Fibroblast of upper back skin (primary cell): ENCODE measurements around the gene PRMT7.
A peak's percentile ranks its signal among the peaks of the same experiment; 100 is the strongest.

Experiments
- DNase-seq: peaks from one replicate; pipeline ENCODE4 v3.0.0-alpha.2; 2013

Gene PRMT7

DNA sequence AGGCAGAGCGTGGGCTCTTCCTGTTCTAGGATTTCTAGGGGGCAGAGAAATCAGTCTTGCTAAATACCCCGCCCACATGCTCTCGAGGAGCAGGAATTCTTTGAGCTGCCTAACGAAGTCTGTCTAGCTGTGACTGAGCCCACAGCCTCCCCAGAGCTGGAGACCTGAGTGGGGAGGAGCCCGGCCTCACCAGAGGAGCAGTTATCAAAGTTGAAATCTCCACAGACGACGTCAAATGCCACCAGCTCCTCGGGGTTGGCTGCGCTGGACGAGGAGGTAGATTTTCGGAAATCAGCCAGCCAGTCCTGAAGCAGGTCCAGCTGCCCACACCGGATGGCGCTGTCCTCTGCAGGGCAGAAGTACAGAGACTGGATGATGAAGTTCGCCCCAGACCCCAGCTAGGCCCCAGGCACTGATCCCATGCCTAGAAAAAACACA, 53.8 kb downstream of the PRMT7 start:
- DNase-seq = no peak

DNA sequence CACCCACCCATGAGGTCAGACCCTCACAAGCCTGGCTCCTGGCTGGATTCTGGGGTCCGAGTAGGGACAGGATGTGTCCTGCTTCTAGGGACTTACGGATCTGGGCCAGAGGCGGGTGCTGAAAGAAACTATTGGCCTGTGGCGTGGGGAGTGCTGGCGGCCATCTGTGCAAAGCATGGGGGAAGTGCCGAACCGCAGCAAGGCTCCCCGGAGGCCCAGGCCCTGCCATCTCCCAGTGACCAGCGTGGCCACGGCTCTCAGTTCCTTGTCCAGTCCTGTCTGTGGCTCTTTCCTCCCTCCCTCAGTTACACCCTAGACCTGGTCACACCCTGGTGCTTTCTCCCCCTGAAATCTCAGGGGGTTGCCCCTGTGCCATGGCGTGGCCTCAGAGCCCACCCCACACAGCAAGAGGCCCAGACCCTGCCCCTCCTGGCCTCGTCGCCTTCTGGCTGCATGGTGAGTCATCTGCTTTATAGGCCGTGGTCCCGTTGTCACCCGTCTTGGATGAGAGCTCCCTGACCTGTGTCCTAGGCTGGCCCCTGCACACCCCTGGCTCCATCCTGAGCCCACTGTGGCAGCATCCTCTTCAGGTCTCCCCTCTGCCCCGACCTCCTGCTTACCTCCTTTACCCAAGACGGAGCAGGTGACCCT, 54.5 kb downstream of the PRMT7 start:
- no peak for DNase-seq

DNA sequence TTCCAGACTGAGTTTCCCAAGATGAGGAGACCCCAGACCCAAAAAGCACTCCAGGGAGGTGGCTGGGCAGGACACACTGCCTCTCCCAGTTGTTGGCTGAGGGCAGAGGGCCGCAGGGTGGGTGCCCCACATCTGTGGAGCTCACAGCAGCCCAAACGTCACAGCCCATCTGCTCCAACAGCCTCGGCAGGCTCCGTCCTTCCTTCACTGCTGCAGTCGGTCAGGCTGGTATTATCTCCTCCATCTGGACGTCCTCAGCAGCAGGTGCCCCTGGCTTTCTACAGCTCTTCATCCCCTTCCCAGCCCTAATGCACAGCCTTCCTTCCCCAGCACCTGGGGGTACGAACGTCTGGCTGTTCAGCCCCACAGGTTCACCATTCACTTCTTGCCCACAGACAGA, 55.2 kb downstream of the PRMT7 start:
- no peak for DNase-seq

DNA sequence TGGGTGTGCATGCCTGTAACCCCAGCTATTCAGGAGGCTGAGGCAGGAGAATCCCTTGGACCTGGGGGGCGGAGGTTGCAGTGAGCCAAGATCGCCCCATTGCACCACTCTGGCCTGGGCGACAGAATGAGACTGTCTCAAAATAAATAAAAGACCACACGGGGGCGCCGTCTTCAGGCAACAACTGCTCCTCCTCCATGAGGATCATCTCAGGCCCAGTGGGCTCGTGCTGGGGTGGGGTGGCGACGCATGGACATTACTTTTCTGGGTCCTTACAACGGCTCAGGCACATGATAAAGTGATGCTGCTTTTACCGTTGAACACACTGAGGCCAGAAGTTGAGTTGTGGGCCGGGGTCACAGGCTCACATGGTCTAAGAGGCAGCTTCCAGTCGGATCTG, 56.2 kb downstream of the PRMT7 start:
- peak; percentile 24 for DNase-seq

DNA sequence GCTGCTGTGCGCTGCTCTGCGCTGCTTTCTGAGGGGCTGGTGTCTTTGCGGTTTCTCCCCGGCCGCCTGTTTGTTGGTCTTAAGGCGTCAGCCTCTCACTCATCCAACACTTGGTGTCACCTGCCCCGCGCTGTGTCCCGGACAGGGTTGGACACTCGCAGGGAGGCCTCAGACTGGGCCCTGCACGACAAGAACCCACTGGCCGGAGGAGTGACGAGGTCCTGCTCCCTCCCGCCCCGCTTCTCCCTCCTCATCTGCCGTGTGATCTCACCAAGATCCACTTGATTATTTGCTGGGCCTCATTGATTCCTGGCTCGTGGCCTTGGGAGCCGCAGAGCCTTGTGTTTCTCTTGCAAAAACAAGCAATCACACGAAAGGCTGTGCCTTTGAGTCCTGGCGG, 56.6 kb downstream of the PRMT7 start:
- no peak for DNase-seq

DNA sequence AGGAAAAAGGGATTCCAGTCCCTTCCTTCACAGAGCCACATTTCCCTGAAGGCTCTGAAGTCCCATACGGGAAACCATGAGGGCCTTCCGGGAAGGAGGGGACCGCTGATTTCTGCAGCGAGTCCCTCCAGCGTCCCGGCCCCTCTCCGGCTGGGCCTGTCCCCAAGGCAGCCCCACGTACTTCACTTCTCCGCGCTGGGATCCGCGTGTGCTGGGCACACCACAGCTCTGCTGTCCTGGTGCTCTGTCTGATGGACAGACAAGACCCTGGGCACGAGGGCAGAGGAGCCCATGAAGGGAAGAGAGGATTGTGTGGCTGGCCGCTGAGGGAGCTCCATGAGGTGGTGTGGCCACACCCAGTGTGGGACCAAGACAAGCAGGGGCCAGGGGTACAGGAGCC, 57.1 kb downstream of the PRMT7 start:
- no peak for DNase-seq

DNA sequence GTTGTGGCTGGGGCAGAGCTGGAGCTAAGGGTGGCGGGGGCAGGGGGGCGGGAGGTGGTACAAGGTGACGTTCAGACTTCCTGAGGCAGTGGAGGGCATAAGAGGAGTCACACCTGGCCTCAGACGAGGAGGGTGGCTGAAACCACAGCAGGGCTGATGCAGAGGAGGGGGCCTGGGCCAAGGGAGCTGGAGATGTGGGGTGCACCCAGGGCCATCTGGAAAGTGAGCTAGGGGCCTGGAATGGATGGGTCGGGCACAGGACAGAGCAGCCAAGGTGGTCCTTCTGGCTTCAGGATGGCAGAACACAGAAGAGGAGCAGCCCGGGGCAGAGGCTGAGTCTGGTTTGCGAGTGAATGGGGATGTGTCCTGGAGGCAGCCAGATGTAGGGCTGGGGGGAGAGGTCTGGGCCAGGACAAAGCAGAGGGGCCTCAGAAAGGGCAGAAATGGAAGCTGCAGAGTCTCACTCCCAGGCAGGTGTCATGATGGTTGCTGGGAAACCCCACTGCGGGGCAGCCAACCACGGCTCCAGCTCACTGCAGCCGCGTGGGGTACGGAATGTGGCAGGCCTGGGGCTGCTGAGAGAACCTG, 57.6 kb downstream of the PRMT7 start:
- DNase-seq = no peak

DNA sequence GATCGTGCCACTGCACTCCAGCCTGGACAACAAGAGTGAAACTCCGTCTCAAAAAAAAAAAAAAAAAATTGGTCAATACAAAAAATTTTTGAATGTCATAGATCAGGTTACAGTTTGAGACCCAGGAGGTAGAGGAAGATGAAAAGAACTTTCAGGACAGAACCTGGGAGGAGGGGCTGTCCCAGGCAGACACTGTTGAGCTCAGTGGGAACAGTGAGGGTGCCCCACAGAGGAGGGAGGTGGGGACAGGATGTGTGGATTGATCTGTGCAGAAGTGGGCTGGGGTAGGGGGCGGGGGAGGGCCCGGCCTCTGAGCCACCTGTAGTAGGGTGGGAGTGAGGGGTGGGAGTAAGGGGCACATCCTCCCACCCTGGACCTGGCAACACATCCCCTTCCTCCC, 58.3 kb downstream of the PRMT7 start:
- no peak for DNase-seq

DNA sequence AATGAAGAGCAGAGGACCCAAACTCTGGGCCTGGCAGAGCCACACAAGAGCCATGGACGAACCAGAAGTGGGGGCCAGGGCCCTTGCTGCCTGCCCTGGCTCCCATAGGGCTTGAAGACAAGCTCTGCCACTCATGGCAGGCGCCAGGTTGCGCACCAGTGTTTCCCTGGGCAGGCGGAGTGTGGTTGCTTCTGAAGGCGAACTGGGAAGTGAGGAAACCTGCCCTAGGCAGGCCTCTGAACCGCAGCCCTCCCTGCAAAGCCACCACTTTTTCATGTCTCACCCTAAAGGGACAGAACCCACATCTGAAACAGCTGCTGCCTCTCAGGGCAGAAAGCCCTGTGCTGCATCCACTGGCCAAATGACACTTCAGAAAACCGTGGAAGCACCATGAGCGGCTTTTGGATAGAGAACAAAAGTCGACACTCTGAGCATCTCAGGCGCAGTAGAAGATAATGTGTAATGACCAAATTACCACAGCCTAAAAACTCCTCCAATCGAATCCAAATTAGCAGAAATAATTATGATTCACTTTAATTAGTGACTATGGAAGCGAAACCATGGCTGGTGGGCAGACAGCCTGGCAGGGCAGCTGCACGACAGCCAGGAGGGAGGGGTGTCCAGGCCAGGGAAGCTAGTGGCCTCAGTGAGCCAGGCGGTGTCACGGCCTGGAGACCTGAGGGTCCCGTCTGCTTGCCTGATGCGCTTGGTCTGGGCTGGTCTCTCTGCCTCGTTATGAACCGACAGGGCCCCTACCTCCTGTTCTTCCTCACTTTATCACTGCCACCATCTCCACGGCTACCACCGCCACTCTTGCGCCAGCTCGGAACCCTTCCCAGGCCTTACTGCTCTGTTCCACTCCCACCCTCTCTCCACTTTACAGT, 59.1 kb downstream of the PRMT7 start:
- DNase-seq = no peak

DNA sequence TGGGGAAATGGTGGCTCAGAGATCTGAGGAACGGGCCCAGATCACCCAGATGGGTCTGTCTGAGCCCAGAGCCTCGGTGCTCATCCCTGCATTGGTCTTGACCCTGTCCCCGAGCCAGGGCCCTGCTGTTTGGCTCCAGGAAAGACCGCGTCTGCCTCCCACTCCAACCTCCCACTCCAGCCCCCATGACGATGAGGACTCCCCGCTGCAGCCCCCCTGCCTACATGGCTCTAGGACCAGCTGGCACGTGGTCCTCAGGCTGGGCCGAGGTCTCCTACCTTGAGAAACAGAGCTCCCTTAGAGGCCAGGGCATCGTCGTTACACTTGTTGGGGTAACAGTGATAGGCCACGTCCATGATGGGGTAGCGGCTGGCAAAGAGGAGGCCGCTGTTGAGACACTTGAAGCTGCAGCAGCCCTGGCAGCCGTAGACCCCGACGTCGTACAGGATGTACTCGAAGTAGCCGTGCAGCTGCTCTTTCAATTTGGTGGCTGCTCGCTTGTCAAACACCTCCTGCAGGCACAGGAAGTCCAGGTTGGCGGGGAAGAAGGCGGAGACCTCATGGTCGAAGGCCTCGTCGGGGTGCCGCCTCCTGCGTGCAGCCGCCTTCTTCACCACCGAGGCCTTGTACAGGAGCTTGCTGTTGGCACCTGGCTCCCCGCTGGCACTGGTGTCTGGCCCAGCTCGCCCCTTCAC, 59.9 kb downstream of the PRMT7 start:
- no peak for DNase-seq

DNA sequence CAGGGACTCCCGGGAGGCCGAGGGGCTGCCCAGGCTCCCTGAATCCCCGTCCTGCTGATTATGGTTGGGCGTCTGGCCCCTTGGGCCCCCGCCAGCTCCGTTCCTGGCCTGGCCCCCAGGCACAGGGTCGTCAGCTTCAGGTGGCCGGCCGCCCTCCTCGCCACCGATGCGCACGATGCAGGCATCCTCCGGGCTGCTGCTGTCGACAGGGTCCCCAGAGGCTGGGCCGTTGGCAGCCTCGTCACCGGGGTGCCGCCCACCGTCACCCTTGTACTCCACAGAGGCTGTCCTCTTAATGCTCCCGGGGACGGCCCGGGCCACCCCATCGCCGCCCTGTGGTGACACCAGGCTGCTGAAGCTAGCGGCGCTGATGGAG, 60.4 kb downstream of the PRMT7 start:
- no peak for DNase-seq

DNA sequence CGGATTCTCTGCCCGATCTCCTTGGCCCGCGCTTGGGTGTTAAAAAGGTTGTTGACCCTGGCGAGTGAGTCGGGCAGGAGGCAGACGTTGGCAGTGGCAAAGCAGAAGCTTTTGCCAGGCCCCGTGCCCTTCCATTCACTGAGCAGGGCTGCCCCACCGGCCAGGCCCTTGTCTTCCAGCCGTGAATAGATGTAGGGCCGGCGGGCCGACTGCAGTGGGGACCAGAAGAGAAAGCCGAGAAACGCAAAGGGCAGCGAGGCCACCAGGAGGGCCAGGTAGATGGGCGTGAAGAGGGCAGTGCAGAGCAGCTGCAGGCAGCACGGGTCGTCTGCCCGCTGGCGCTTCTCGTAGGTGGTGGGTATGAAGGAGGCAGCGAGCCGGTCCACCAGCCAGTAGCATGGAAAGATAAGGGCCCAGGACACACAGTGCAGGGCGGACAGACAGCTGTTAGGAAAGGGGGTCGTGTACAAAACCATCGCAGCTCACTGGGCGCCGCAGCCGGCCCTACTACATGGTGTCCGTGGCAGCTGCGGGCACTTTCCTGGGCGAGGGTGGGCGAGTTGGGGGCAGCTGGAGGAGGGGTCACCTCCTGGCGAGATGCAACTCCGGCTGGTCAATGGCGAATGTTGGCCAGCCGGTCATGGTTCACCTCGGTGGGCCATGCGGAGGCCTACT, 61.0 kb downstream of the PRMT7 start:
- no peak for DNase-seq

DNA sequence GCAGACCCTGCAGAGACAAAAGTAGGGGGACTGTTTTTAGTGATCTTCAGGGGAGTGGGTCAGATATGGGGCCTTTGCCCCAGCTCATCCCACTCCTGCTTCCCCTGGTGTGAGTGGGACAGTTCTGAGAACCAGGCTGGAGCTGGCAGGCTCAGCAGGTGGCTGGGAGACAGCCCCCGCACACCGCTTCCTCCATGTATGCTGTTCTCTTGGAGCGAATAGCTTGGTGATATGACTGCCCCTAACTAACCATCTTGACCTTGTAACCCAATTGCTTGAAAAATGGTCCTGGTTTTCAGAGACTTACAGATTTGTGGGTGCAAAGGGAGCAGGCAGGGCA, 61.5 kb downstream of the PRMT7 start:
- DNase-seq = no peak

DNA sequence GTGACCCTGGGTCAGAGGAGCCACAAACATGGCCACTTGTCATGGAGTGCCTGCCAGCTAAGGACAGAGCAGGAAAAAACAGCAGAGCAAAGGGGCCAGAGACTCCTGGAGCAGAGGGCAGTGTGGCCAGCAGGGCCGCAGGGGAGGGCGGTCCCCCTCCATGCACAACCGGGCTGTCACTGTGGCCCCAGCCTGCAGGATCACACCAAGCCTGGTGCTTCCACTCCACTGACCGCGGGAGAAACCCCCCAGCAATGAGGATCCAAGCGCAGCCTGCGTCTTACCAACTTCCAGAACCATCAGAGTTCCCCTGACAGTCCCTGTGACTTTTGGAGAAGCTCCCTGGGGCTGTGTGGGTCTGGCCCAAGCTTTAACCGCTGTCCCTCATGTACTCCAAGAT, 62.0 kb downstream of the PRMT7 start:
- no peak for DNase-seq

DNA sequence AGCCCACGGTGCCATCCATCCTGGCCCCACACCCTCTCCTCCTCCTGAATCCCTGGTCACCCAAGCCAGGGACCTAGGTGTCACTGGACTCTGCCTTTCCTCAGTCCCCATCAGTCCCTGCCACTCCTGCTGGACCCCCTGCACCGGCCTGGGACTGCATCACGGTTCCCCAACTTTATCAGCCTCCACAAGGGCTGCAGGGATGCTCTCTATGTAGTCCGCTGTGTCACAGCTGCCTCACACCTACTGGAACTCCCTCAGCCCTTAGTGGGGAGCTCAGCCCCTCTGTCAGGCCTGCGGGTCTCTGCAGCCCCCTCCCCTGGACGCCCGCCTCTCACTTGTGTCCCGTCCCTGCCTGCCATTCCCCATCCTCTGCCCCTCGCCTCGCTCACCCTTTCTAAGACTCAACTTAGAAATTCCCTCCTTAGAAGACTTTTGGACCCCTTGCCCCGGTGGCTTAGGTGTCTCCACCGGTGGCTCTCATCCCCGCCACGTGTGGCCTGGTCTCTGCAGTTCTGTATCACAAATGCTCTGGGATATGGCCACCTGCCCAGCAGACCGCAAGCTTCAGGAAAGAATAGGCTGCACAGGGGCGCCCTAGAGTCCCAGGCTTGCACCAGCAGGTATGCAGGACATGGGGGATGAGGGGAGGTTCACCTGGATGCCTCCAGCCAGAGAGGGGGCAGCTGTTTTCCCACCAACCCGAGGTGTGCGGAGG, 62.9 kb downstream of the PRMT7 start:
- DNase-seq = no peak

DNA sequence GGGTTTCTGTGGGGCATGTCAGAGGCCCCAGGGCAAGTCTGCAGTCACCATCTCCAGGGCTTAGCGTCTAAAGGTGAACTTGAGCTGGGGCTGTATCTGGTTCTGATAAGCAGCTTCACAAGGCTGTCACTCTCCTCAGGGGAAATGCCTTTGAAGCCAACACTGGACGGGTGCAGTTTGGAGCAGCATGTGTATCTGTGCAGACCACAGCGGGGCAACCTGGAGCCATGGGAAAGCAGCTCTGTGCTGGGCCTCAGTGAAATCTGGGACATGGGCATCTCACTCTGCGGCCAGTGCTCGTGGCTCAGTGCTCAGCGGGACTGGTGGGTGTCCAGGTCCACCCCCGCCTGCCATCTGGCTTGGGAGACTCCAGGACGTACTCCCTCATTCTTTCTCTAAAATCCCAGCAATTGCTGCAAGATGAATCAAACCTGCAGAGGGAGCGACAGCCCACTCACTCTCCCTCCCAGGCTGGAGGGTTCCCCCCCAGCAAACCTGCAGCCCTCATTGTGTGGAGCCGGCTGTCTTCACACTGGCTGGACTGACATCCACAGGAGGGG, 63.5 kb downstream of the PRMT7 start:
- DNase-seq = no peak

DNA sequence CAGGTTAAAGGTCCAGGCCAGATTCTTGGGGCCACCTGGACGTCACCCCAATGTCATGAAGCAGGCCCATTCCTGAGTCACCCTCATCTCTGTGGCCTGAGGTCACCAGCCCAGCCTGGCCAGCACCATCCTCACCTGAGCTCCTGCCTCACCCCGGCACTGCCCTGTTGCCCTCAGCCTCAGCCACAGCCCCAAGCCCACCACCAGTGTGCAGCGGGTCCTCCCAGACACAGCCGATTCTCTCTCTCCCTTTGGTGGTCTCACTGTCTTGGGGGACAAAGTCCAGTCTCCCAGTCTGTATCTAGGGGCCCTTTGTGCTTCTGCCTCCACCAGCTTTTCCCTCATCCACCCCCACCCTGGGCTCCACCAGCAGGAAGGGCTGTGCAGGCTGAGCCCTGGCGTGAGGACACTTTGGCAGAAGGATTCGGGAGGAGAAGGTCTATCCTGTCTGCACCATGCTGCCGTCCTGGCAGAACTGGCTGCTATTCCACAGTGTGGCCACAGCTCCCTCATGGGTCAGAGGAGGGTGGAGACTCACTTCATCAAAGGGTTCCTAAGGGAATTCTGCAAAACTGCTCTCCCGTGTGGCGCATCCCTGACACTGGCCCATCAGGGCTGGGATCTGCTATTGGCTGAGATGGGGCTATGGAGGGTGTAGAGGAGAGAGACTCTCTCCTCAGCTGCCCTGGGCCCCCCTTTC, 64.3 kb downstream of the PRMT7 start:
- DNase-seq = no peak

DNA sequence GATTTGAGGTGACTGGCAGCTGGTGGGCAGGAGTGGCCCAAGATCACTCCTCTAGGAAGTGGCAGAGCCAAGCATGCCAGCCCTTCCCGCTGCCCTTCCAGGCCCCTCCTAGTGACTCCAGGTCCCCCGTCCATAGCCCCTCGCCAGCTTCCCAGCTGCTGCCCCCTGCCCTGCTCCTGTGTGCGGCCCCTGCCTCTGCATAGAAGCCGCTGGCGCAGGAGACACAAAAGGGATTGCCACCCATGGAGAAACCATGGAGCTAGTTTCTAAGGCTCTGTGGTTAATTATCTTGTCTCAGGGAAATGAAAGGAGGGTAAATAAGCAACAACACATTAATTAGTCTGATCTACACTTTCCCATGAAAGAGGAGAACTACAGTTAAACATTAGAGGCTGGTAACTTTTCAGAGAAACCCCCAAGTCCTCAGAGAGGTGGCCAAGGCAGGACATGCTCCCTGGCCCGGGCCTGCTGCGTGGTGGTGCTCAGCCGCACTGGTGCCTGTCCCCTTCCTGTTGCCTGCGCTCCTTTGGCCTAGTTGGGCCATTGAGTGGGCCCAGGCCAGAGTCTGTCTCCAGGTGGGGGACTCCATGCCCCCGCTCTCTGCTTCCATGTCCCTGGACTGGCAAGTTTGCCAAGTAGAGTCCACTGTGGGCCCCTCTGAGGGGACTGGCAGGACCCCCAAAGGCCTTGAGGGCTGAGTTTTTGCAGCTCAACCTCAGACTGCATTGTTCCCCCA, 65.2 kb downstream of the PRMT7 start:
- DNase-seq = no peak

DNA sequence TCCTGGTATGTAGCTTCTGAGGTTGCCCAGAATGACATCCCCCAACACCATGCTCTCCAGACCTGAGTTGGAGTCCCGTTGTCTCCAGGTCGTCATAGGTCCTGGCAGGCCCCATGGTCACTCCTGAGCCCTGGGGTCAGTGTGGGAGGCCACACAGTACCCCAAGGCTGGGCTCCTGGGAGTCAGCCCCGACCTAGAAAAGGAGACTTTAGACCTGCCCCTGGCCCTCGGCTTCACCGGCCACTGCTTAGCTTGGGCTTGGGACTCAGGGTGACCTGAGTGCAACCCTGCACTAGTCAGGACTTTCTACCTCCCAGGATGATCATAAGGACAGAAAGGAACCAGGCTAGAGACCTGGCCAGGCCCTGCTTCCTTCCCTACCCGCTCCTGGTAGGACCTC, 65.8 kb downstream of the PRMT7 start:
- DNase-seq = no peak

DNA sequence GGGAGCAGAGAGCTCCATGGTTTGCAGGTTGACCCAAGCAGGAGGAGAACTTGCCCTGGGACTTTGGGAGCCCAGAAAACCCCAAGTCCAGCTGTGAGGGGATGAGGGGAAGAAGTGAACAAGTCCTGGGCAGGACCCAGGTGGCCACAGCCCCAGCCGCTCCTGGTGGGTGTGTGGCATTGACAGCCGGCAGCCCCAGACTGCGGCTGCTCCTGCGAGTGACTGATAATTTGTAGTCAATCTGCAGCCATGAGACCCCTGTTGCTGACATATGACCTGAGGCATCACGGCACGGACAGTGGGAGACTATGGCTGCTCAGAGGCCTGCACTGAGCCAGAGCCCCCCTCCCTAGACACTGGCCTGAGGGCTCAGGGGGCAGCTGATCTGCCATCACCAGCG, 66.4 kb downstream of the PRMT7 start:
- DNase-seq = no peak
